ENCODE results near the gene DOCK1.

DNA sequence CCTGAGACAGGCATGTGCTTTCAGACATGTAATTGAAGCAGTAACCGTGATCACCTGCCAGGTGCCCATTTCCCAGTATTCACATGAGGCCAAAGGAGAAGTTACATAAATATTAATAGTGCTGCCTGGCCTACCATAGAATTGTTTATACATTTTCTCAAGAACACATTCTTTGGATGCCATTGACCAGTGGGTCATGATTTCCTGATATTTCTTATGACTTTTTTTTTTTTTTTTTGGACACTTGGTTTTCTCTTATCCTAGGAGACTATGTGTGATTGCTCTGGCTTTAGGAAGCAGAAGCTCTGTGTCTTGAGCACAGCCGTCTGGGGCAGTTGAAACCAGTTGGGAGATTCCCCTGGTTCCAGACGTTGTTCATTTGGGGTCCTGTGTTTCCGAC lies 500.0 kb downstream of the DOCK1 start:
- TF ChIP-seq POLR2A (IDR thresholded peaks at IDR 0.05) (no peak), EP300 (IDR thresholded peaks at IDR 0.05) (no peak)
- TF ChIP-seq, protein P1, sequence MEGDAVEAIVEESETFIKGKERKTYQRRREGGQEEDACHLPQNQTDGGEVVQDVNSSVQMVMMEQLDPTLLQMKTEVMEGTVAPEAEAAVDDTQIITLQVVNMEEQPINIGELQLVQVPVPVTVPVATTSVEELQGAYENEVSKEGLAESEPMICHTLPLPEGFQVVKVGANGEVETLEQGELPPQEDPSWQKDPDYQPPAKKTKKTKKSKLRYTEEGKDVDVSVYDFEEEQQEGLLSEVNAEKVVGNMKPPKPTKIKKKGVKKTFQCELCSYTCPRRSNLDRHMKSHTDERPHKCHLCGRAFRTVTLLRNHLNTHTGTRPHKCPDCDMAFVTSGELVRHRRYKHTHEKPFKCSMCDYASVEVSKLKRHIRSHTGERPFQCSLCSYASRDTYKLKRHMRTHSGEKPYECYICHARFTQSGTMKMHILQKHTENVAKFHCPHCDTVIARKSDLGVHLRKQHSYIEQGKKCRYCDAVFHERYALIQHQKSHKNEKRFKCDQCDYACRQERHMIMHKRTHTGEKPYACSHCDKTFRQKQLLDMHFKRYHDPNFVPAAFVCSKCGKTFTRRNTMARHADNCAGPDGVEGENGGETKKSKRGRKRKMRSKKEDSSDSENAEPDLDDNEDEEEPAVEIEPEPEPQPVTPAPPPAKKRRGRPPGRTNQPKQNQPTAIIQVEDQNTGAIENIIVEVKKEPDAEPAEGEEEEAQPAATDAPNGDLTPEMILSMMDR (IDR thresholded peaks at IDR 0.05), result no peak
